SK-N-MC (cell line): ENCODE data around the gene WTAP.

ENCODE experiments used
- EZH2 ChIP-seq: fragments of 200-600 bp; sonication (generic); IDR thresholded peaks from one replicate; pipeline ENCODE4 v1.6.1; 2017; ENCODE audit warnings: antibody characterized with exemption
- POLR2AphosphoS5 ChIP-seq: IDR thresholded peaks from 2 replicates; pipeline ENCODE4 v1.6.1; 2012; ENCODE audit warnings: mild to moderate bottlenecking, low read depth, low read length, borderline replicate concordance

DNA sequence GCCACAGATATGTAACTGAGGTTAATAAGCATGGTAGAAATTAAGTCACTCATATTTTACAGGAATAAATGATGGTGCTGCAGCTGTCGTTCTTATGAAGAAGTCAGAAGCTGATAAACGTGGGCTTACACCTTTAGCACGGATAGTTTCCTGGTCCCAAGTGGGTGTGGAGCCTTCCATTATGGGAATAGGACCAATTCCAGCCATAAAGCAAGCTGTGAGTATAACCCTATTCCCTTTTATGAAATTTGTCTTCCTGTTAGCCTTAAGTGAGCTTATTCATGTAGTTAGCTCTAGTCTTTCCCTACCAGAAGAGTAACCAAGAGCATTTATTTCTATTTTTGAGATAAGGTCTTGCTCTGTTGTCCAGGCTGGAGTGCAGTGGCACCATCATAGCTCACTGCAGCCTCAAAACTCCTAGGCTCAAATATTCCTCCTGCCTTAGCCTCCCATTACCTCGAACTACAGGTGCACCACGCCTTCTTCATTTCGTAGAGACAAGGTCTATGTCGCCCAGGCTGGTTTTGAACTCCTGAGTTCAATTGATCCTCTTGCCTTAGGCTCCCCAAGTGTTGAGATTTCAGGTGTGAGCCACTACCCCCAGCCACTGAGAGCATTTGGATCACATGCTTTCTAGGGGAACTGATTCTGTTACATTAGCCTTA, 50.1 kb downstream of the WTAP start:
- peak; percentile 30; the same call in 1 of the 2 replicates for TF ChIP-seq POLR2AphosphoS5
- no peak for TF ChIP-seq EZH2
